Lung (tissue), 12 donors: ENCODE results near the gene OSBPL9. TPM values are rescaled to one million over a fixed set of nuclear protein-coding genes. Genes with fewer than 3 reads are reported as not detected.

ENCODE experiments used
- ATAC-seq: fragments of 200-7000 bp; cut with Tn5 transposase; one replicate; pipeline ENCODE4 v1.9.1; 2020; ENCODE audit warnings: moderate number of reproducible peaks; ENCODE audit not compliant: insufficient read depth, low FRiP score
- DNase-seq, 3 donors: peaks; one replicate each; pipeline ENCODE4 v3.0.0-alpha.2; 2013 to 2017
- H3K27ac ChIP-seq, 2 donors: one replicate each; pipeline ENCODE4 v1.5.1; 2013; ENCODE audit warnings: mild to moderate bottlenecking in 2 of 2, moderate library complexity in 2 of 2, control low read depth in 1 of 2, inconsistent platforms in 1 of 2, low read depth in 1 of 2, low read length in 1 of 2
- H3K27me3 ChIP-seq, 3 donors: one replicate each; pipeline ENCODE4 v1.5.1; 2013; ENCODE audit warnings: low read length in 2 of 3; ENCODE audit not compliant: control insufficient read depth in 3 of 3, insufficient read depth in 3 of 3
- H3K36me3 ChIP-seq, 4 donors: one replicate each; pipeline ENCODE4 v1.5.1; 2013; ENCODE audit warnings: low read length in 4 of 4, mild to moderate bottlenecking in 1 of 4, moderate library complexity in 1 of 4; ENCODE audit not compliant: control insufficient read depth in 4 of 4, insufficient read depth in 4 of 4
- H3K4me1 ChIP-seq, 5 donors: one replicate each; pipeline ENCODE4 v1.5.1; 2013; ENCODE audit warnings: low read length in 5 of 5, mild to moderate bottlenecking in 2 of 5, moderate library complexity in 1 of 5; ENCODE audit not compliant: control insufficient read depth in 5 of 5, insufficient read depth in 5 of 5
- H3K4me3 ChIP-seq: one replicate; pipeline ENCODE4 v1.5.1; 2013; ENCODE audit warnings: mild to moderate bottlenecking, control low read depth, moderate library complexity
- H3K9ac ChIP-seq, 2 donors: one replicate each; pipeline ENCODE4 v1.5.1; 2013; ENCODE audit warnings: low read length in 2 of 2, control low read depth in 1 of 2; ENCODE audit not compliant: insufficient read depth in 1 of 2
- H3K9me3 ChIP-seq, 4 donors: one replicate each; pipeline ENCODE4 v1.5.1; 2013; ENCODE audit warnings: low read length in 3 of 4, mild to moderate bottlenecking in 1 of 4, moderate library complexity in 1 of 4; ENCODE audit not compliant: control insufficient read depth in 4 of 4, insufficient read depth in 3 of 4
- CTCF ChIP-seq: IDR thresholded peaks from 2 replicates; pipeline ENCODE4 v1.5.1; 2012; ENCODE audit warnings: mild to moderate bottlenecking; ENCODE audit errors: control extremely low read depth, extremely low read depth
- WGBS, 2 donors: extraction: QIAGEN DNeasy Blood & Tissue Kit; methylation state at CpG; one replicate each; pipeline ENCODE4 v1.1.7; 2013; 5-methylcytosine and 5-hydroxymethylcytosine counted together
- polyA plus RNA-seq, 2 donors: library from polyadenylated mRNA; stranded (reverse); fragments of 200-250 nt; gene quantifications; one replicate each; pipeline ENCODE4 v1.2.1, GENCODE V29; 2013
- total RNA-seq, 2 donors: library from RNA; depleted of rRNA in 1 of 2; stranded (reverse); fragments of >200 nt in 1 of 2; gene quantifications; one replicate each; pipeline ENCODE4 v1.2.1, GENCODE V29; 2014 to 2021
- donor health status: control.
- donor health status: control.
- donor health status: Bipolar disorder and iron deficiency.
- donor health status: healthy.
- donor health status: DM: yes; HTN: yes; CAD: no.

The OSBPL9 gene
- total and polyA plus RNA-seq, 4 donors, result 36.8 to 135 (median 72.4) TPM

GRCh38 chr1:51794260-51794659, 177.4 kb downstream of the OSBPL9 start:
- TF ChIP-seq CTCF, result no peak
- no peak for DNase-seq
- H3K36me3 ChIP-seq, result peaks cover 36 to 55% (median 45%) of the 10 kb centered on the region in 4 donors
- ATAC-seq, result no peak
- WGBS, 2 donors, result 99 to 100% methylated on average over 2 of the region's 2 CpGs
- H3K27ac ChIP-seq, result no peak overlapping the region
- no peaks in the 10 kb centered on the region for H3K4me1 ChIP-seq
- peaks cover 0 to 3% (median 0%) of the 10 kb centered on the region in 4 donors for H3K9me3 ChIP-seq
- H3K27me3 ChIP-seq, result no peaks in the 10 kb centered on the region
- H3K4me3 ChIP-seq, result no peak overlapping the region
- H3K9ac ChIP-seq, result no peak overlapping the region

GRCh38 chr1:51794868-51795267, 178.0 kb downstream of the OSBPL9 start:
- Histone ChIP-seq H3K9ac (no peak overlapping the region), H3K9me3 (peaks cover 0 to 3% (median 0%) of the 10 kb centered on the region in 4 donors), H3K27ac (no peak overlapping the region), H3K27me3 (no peaks in the 10 kb centered on the region), H3K4me3 (no peak overlapping the region), H3K4me1 (no peaks in the 10 kb centered on the region), H3K36me3 (peaks cover 38 to 56% (median 46%) of the 10 kb centered on the region in 4 donors)
- ATAC-seq (no peak), DNase-seq (no peak)
- TF ChIP-seq CTCF, result no peak

GRCh38 chr1:51799372-51799771, 182.5 kb downstream of the OSBPL9 start:
- Histone ChIP-seq H3K36me3 (peaks cover 19 to 48% (median 26%) of the 10 kb centered on the region in 4 donors), H3K27me3 (no peaks in the 10 kb centered on the region)
- 90 to 95% methylated on average over 2 of the region's 2 CpGs for WGBS, 2 donors

More at GRCh38 chr1:51799372-51799771, 182.5 kb downstream of the OSBPL9 start:
- Histone ChIP-seq H3K4me1 (no peaks in the 10 kb centered on the region), H3K9ac (no peak overlapping the region), H3K4me3 (no peak overlapping the region), H3K9me3 (no peaks in the 10 kb centered on the region), H3K27ac (no peak overlapping the region)
- no peak for DNase-seq
- no peak for TF ChIP-seq CTCF
- no peak for ATAC-seq
